ENCODE measurements around the gene AAGAB. TPM values are rescaled to one million over a fixed set of nuclear protein-coding genes. Genes with fewer than 3 reads are reported as not detected.

AAGAB gene
- total RNA-seq, 1 experiment from 2014 or later, result 44.5 TPM

DNA sequence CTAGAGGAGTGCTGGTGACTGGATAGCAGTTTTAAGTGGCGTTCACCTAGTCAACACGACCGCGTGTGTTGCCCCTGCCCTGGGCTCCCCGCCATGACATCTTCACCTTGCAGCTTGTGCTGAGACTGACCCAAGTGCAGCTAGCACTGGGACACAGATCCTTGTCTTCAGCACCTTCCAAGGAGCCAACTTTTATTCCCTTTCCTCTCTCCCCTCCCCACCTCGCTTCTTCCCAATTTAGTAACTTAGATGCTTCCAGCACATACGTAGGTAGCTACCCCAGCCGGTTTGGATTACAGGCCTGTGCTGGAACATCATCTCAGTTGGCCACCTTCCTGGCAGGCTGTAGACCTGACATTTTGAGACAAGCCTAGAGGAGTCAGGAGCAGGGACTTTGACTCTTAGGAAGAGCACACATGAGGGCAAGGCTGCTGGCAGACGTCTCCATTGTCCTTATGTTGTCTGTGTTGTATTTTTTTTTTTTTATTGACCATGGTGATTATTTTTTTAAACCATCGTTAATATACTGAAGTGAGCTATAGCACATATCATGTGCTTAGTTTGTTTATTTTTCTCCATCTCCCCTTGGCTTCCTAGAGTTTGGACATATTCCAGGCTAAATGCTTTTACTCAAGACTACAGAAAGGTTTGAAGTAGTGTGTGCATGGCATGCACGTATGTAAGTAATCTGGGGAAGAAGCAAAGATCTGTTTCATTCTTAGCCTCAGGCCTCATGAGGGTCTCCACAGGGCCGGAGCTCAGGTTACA is 61.1 kb downstream of the AAGAB start:
- H3K36me3 ChIP-seq (replicated peaks; ENCODE audit: control insufficient read depth, insufficient read depth, low read length), result peaks cover 12% of the 10 kb centered on the region
- H3K4me3 ChIP-seq (ENCODE audit: insufficient read depth, low read depth, low read length), result no peak overlapping the region
- DNase-seq, result no peak
- no peaks in the 10 kb centered on the region for H3K27me3 ChIP-seq (ENCODE audit: control insufficient read depth, insufficient read depth, low read length)

- DNase-seq, result no peak
- Histone ChIP-seq H3K27me3 (ENCODE audit: control insufficient read depth, insufficient read depth, low read length) (no peaks in the 10 kb centered on the region), H3K4me3 (ENCODE audit: insufficient read depth, low read depth, low read length) (no peak overlapping the region), H3K36me3 (replicated peaks; ENCODE audit: control insufficient read depth, insufficient read depth, low read length) (peaks cover 15% of the 10 kb centered on the region)
Measured at GRCh38 chr15:67192185-67192820, 62.2 kb downstream of the AAGAB start.

DNA sequence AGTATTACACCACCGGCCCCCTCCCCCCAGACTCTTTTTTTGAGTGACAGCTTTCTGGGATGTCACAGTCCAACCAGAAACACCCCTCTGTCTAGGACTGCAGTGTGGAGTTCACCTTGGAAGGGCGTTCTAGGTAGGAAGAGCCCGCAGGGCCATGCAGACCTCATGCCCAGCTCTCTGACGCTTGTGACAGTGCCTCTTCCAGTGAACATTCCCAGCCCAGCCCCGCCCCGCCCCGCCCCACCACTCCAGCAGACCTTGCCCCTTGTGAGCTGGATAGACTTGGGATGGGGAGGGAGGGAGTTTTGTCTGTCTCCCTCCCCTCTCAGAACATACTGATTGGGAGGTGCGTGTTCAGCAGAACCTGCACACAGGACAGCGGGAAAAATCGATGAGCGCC is 63.6 kb downstream of the AAGAB start:
- peaks cover 16% of the 10 kb centered on the region for H3K36me3 ChIP-seq (replicated peaks; ENCODE audit: control insufficient read depth, insufficient read depth, low read length)
- H3K4me3 ChIP-seq (ENCODE audit: insufficient read depth, low read depth, low read length), result no peak overlapping the region
- H3K27me3 ChIP-seq (ENCODE audit: control insufficient read depth, insufficient read depth, low read length), result no peaks in the 10 kb centered on the region
- no peak for DNase-seq

GRCh38 chr15:67190326-67190725 is 64.1 kb downstream of the AAGAB start:
- no peaks in the 10 kb centered on the region for H3K27me3 ChIP-seq (ENCODE audit: control insufficient read depth, insufficient read depth, low read length)
- peaks cover 20% of the 10 kb centered on the region for H3K36me3 ChIP-seq (replicated peaks; ENCODE audit: control insufficient read depth, insufficient read depth, low read length)
- no peak for DNase-seq
- no peak overlapping the region for H3K4me3 ChIP-seq (ENCODE audit: insufficient read depth, low read depth, low read length)

DNA sequence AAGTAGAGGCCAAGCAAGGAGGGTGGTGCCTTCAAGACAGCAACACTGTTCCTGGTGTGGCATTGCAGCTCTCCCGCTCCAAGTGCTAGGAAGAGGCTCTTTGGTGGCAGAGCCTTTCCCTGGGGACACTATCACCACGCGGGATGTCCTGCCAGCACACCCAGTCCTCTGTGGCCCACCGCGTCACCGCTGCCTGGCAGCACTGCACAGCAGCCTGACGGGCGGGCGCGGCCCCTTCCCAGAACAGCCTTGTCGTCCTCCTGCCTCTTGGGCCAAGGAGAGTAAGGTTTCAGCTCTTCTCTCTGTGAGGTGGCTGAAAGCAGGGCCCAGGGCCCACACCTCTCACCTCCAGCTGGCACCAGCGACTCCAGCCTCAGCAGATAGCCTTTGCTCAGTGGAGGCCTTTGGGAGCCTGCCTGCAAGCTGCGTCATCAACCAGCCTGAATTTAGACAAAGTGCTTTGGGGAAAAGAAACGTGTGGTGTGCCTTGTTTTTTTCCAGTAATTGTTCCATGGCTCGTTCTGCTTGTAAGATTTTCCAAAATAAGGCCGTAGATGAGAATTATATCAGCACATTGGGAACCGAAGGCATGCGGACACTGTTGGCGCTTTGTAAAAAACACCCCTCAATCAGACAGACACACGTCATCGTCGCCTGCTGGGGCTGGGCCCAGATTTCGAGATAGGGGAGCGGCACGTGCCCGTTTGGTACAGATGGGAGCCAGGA is 65.0 kb downstream of the AAGAB start:
- Histone ChIP-seq H3K4me3 (ENCODE audit: insufficient read depth, low read depth, low read length) (no peak overlapping the region), H3K36me3 (replicated peaks; ENCODE audit: control insufficient read depth, insufficient read depth, low read length) (peaks cover 20% of the 10 kb centered on the region), H3K27me3 (ENCODE audit: control insufficient read depth, insufficient read depth, low read length) (no peaks in the 10 kb centered on the region)
- no peak for DNase-seq

GRCh38 chr15:67188551-67189218 is 65.8 kb downstream of the AAGAB start:
- Histone ChIP-seq H3K4me3 (ENCODE audit: insufficient read depth, low read depth, low read length) (no peak overlapping the region), H3K36me3 (replicated peaks; ENCODE audit: control insufficient read depth, insufficient read depth, low read length) (peaks cover 20% of the 10 kb centered on the region)
- no peak for DNase-seq

DNA sequence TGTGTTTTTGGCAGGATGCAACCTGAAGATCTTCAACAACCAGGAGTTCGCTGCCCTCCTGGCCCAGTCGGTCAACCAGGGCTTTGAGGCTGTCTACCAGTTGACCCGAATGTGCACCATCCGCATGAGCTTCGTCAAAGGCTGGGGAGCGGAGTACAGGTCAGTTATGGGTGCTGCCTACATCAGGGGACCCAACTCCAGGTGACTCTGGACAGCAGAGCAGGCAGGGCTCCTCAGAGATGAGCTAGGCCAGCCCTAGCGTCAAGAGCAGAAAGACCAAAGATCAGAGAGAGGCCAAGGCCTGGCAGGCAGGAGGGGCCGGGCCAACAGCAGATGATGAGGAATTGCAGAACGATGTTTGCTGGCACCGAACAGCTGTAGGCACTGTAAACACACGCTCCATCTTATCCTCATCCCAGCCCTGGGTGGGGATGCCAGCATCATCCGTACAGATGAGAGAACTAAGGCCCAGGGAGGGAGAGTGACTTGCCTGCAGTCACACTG is 67.1 kb downstream of the AAGAB start:
- Histone ChIP-seq H3K4me3 (ENCODE audit: insufficient read depth, low read depth, low read length) (no peak overlapping the region), H3K36me3 (replicated peaks; ENCODE audit: control insufficient read depth, insufficient read depth, low read length) (peaks cover 20% of the 10 kb centered on the region), H3K27me3 (ENCODE audit: control insufficient read depth, insufficient read depth, low read length) (no peaks in the 10 kb centered on the region)
- DNase-seq, result peak; percentile 16

More at GRCh38 chr15:67188551-67189218, 65.8 kb downstream of the AAGAB start:
- no peaks in the 10 kb centered on the region for H3K27me3 ChIP-seq (ENCODE audit: control insufficient read depth, insufficient read depth, low read length)

GRCh38 chr15:67186688-67187087 is 67.8 kb downstream of the AAGAB start:
- peaks cover 17% of the 10 kb centered on the region for H3K36me3 ChIP-seq (replicated peaks; ENCODE audit: control insufficient read depth, insufficient read depth, low read length)
- H3K27me3 ChIP-seq (ENCODE audit: control insufficient read depth, insufficient read depth, low read length), result no peaks in the 10 kb centered on the region
- peak; percentile 19 for DNase-seq
- H3K4me3 ChIP-seq (ENCODE audit: insufficient read depth, low read depth, low read length), result no peak overlapping the region

GRCh38 chr15:67186226-67186649 is 68.2 kb downstream of the AAGAB start:
- no peak for DNase-seq
- Histone ChIP-seq H3K27me3 (ENCODE audit: control insufficient read depth, insufficient read depth, low read length) (no peaks in the 10 kb centered on the region), H3K36me3 (replicated peaks; ENCODE audit: control insufficient read depth, insufficient read depth, low read length) (peaks cover 17% of the 10 kb centered on the region), H3K4me3 (ENCODE audit: insufficient read depth, low read depth, low read length) (no peak overlapping the region)

DNA sequence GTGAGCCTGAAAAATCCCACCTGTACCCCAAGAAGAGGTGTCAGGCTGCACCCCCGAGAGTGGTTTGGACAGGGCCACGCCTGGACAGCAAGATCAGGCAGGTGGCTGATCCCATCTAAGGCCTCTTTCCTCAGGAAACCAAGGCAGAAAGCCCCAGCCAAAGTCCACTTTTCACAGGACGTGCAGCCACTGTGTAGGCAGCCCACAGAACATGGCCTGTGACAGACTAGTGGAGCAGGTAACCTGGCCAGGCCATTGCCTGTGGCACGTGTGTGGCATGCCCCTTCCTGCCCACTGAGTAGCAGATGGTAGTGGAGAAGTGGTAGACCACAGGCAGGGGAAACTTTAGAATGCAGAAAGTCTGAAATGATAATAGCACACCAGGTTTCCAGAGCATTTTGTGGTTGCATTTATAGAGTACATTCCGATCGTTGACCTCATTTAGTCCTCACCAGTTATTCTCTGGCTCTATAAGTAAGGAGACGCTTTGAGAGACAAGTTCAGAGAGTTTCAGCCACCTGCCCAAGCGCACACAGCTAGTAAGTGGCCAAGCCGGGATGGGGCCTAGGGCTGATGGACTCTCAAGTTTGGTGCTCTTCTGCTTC is 68.7 kb downstream of the AAGAB start:
- Histone ChIP-seq H3K27me3 (ENCODE audit: control insufficient read depth, insufficient read depth, low read length) (no peaks in the 10 kb centered on the region), H3K4me3 (ENCODE audit: insufficient read depth, low read depth, low read length) (no peak overlapping the region), H3K36me3 (replicated peaks; ENCODE audit: control insufficient read depth, insufficient read depth, low read length) (peaks cover 17% of the 10 kb centered on the region)
- DNase-seq, result peak; percentile 13

- Histone ChIP-seq H3K36me3 (replicated peaks; ENCODE audit: control insufficient read depth, insufficient read depth, low read length) (peaks cover 12% of the 10 kb centered on the region), H3K4me3 (ENCODE audit: insufficient read depth, low read depth, low read length) (no peak overlapping the region), H3K27me3 (ENCODE audit: control insufficient read depth, insufficient read depth, low read length) (no peaks in the 10 kb centered on the region)
- DNase-seq, result peak; percentile 12
Measured at GRCh38 chr15:67185051-67185450, 69.4 kb downstream of the AAGAB start.

DNA sequence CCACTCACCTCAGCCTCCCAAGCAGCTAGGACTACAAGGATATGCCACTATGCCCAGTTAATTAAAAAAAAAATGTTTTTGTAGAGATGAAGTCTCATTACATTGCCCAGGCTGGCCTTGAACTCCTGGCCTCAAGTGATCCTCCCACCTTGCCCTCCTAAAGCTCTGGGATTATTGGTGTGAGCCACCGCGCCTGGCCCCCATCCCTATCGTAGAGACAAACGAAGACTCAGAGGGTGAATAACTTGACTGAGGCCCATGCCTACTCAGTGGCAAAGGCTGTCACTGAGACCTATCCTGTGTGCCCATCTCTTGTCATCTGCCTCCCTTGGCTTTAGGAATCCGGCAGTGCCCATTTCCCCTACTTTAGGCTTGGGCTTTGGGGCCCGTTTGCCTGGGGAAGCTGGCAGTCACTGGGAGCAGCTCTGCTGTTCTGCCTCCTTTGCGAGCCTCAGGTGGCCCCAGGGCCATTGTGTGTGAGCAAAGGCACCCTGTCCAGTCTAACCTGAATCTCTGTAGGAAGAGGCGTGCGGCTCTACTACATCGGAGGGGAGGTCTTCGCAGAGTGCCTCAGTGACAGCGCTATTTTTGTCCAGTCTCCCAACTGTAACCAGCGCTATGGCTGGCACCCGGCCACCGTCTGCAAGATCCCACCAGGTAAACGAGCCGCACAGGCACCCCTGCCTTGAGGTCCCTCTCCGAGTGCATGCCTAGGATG is 70.1 kb downstream of the AAGAB start:
- H3K4me3 ChIP-seq (ENCODE audit: insufficient read depth, low read depth, low read length), result no peak overlapping the region
- H3K36me3 ChIP-seq (replicated peaks; ENCODE audit: control insufficient read depth, insufficient read depth, low read length), result peaks cover 12% of the 10 kb centered on the region
- DNase-seq, result peak; percentile 11
- H3K27me3 ChIP-seq (ENCODE audit: control insufficient read depth, insufficient read depth, low read length), result no peaks in the 10 kb centered on the region

GRCh38 chr15:67183443-67184169 is 70.9 kb downstream of the AAGAB start:
- Histone ChIP-seq H3K4me3 (ENCODE audit: insufficient read depth, low read depth, low read length) (no peak overlapping the region), H3K36me3 (replicated peaks; ENCODE audit: control insufficient read depth, insufficient read depth, low read length) (peaks cover 9% of the 10 kb centered on the region), H3K27me3 (ENCODE audit: control insufficient read depth, insufficient read depth, low read length) (no peaks in the 10 kb centered on the region)
- DNase-seq, result peak; percentile 22

Data from H7 (cell line).